Heart left ventricle (tissue), 16 donors: Measurements from ENCODE around the gene HMGB4. TPM values are rescaled to one million over a fixed set of nuclear protein-coding genes. Genes with fewer than 3 reads are reported as not detected.

ENCODE experiments used
- ATAC-seq, 4 donors: fragments of 200-7000 bp; cut with Tn5 transposase; one replicate each; pipeline ENCODE4 v1.9.1; 2020 to 2022; ENCODE audit warnings: moderate library complexity in 4 of 4, mild to moderate bottlenecking in 3 of 4, moderate number of reproducible peaks in 1 of 4
- DNase-seq, 5 donors: peaks; one replicate each; pipeline ENCODE4 v3.0.0-alpha.2; 2020
- H3K27ac ChIP-seq, 12 donors: fragments of 200-600 bp; sonication (generic) in 4 of 12; one replicate each; pipeline versions ENCODE4 v1.5.0 to v1.8.0; 2016 to 2022; ENCODE audit warnings: mild to moderate bottlenecking in 2 of 12
- H3K27me3 ChIP-seq, 9 donors: fragments of 200-600 bp; sonication (generic) in 2 of 9; one replicate each; pipeline versions ENCODE4 v1.5.1 to v1.8.0; 2016 to 2022; ENCODE audit warnings: mild to moderate bottlenecking in 3 of 9
- H3K36me3 ChIP-seq, 9 donors: fragments of 200-600 bp; sonication (generic) in 2 of 9; one replicate each; pipeline versions ENCODE4 v1.5.0 to v1.8.0; 2018 to 2022; ENCODE audit warnings: mild to moderate bottlenecking in 2 of 9
- H3K4me1 ChIP-seq, 12 donors: fragments of 200-600 bp; sonication (generic) in 4 of 12; one replicate each; pipeline versions ENCODE4 v1.5.0 to v1.8.0; 2016 to 2022; ENCODE audit warnings: mild to moderate bottlenecking in 3 of 12
- H3K4me3 ChIP-seq, 12 donors: fragments of 200-600 bp; sonication (generic) in 4 of 12; one replicate each; pipeline versions ENCODE4 v1.5.0 to v1.8.0; 2017 to 2022; ENCODE audit warnings: mild to moderate bottlenecking in 9 of 12, moderate library complexity in 4 of 12
- H3K9me3 ChIP-seq, 12 donors: fragments of 200-600 bp; sonication (generic) in 4 of 12; one replicate each; pipeline versions ENCODE4 v1.5.0 to v1.8.0; 2016 to 2022; ENCODE audit warnings: mild to moderate bottlenecking in 1 of 12
- POLR2A ChIP-seq, 2 donors: fragments of 450-650 bp; IDR thresholded peaks; one replicate each; pipeline ENCODE4 v1.6.1; 2017; ENCODE audit warnings: antibody characterized with exemption in 2 of 2, mild to moderate bottlenecking in 2 of 2, moderate library complexity in 2 of 2
- WGBS, 4 donors: extraction: QIAGEN DNeasy Blood & Tissue Kit in 2 of 4; methylation state at CpG; one replicate each; pipeline versions ENCODE4 v1.1.5 to v1.1.7; 2013 to 2018; 5-methylcytosine and 5-hydroxymethylcytosine counted together
- intact Hi-C, 10 donors: fragments of 100-400 bp; cut with DNase I; formaldehyde crosslinking; loops; one replicate each; pipeline versions ENCODE4 v1.11.1 to v1.14.2; 2022
- polyA plus RNA-seq, 2 donors: library from polyadenylated mRNA; stranded (reverse); fragments of 200-250 nt; gene quantifications; one replicate each; pipeline ENCODE4 v1.2.3, GENCODE V29; 2013
- total RNA-seq, 9 donors: library from RNA; depleted of rRNA in 2 of 9; stranded (reverse); fragments of >200 nt in 2 of 9; fragmentation: NEBNext Ultra II Directional in 3 of 9; extraction: Animal tissue kit (Norgen Biotek cat#: 25700) in 3 of 9; gene quantifications; one replicate each; pipeline versions ENCODE4 v1.1.0 to v1.2.4, GENCODE V29; 2016 to 2023
- TF ChIP-seq, protein P1 (sequence below), 12 donors: fragments of 200-600 bp; sonication (generic) in 4 of 12; IDR thresholded peaks; one replicate each; pipeline versions ENCODE4 v1.5.0 to v1.8.0; 2018 to 2022; ENCODE audit warnings: antibody characterized with exemption in 12 of 12, mild to moderate bottlenecking in 5 of 12
- donor health status: ischemic (EF 13 %, LVEDD 7.1; RV severe dilation, severe dysfunction).
- donor health status: healthy with polysubstance abuse.
- donor health status: DM: no; HTN: yes; CAD: no.
- donor health status: DM: no; HTN: no; CAD: no.
- donor health status: ischemic (EF 25% LVEDD 6.9; RV normal size, moderate dysfunction).
- donor health status: ischemic (EF 25% LVEDD 5.7; RV mildly dilated, moderate dysfunction).
- donor health status: healthy.
- donor health status: DM: yes; HTN: yes; CAD: no.
- donor health status: ischemic (EF 35%, LVEDD 5.7; RV mildly dilated, moderate dysfunction).
- donor health status: nonischemic (EF 11% LVEDD 7.7; RV severe dilation, severe dysfunction).
- donor health status: DM: yes; HTN: yes; CAD: no.
- donor health status: PGD.
- donor health status: ischemic (EF 29% LVEDD 5.4; RV normal size, mild dysfunction).
- donor health status: nonischemic (EF 23%, LVEDD 6.1; RV moderate dilation, normal function).

Gene HMGB4
- total and polyA plus RNA-seq, 11 donors = not detected

DNA sequence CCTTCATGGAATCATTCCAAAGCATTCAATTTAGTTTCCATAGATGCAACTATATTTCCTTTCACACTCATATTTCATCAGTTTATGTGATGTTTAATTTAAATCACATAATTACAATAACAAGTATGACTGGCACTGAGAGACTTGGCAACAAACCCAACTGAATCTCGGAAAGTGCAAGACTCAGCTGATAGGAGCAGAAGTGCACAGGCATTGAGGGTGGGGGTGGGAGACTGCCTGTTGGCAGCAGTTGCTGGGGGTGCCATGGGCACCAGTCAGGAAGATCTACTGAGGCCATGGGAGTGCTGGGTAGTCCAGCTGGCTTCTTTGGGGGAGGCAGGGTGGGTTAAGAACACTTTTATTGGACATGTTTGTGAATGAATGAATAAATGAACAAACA lies 10.4 kb upstream of the HMGB4 start:
- TF ChIP-seq, protein P1, sequence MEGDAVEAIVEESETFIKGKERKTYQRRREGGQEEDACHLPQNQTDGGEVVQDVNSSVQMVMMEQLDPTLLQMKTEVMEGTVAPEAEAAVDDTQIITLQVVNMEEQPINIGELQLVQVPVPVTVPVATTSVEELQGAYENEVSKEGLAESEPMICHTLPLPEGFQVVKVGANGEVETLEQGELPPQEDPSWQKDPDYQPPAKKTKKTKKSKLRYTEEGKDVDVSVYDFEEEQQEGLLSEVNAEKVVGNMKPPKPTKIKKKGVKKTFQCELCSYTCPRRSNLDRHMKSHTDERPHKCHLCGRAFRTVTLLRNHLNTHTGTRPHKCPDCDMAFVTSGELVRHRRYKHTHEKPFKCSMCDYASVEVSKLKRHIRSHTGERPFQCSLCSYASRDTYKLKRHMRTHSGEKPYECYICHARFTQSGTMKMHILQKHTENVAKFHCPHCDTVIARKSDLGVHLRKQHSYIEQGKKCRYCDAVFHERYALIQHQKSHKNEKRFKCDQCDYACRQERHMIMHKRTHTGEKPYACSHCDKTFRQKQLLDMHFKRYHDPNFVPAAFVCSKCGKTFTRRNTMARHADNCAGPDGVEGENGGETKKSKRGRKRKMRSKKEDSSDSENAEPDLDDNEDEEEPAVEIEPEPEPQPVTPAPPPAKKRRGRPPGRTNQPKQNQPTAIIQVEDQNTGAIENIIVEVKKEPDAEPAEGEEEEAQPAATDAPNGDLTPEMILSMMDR (IDR thresholded peaks at IDR 0.05) = no peak
- TF ChIP-seq POLR2A (IDR thresholded peaks at IDR 0.05) = no peak
- Histone ChIP-seq H3K27ac (no peak overlapping the region), H3K36me3 (no peaks in the 10 kb centered on the region), H3K27me3 (peaks cover 0 to 30% (median 0%) of the 10 kb centered on the region in 9 donors), H3K9me3 (no peaks in the 10 kb centered on the region), H3K4me1 (no peaks in the 10 kb centered on the region), H3K4me3 (no peak overlapping the region)
- intact Hi-C loops = no loop called here
- DNase-seq = no peak
- no peak for ATAC-seq
- WGBS, 4 donors = 17 to 46% (median 25%) methylated on average over 1 of the region's 1 CpG

DNA sequence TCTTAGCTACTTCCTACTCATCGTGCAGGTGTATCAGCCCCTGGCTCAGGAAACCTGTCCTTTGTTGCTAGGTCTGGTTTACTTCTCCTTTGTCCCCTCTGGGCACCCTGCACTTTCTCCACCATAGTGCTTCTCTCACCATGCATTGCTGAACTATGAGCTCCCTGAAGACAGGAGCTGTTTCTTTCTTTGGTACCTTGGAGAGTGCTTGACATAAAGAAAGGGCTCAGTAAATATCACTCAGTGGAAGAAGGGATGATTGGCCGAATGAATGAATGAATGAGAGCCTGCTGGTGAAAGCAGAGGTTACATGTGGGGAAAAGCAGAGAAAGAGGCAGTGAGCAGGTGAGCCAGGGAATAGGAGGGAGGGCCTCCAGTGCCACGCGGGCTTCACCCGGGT lies 9.8 kb upstream of the HMGB4 start:
- ATAC-seq (no peak), DNase-seq (no peak)
- Histone ChIP-seq H3K36me3 (no peaks in the 10 kb centered on the region), H3K4me3 (no peak overlapping the region), H3K9me3 (no peaks in the 10 kb centered on the region), H3K4me1 (no peaks in the 10 kb centered on the region), H3K27me3 (peaks cover 0 to 30% (median 0%) of the 10 kb centered on the region in 9 donors), H3K27ac (no peak overlapping the region)
- TF ChIP-seq, protein P1 (IDR thresholded peaks at IDR 0.05) = no peak
- no peak for TF ChIP-seq POLR2A (IDR thresholded peaks at IDR 0.05)
- intact Hi-C loops = no loop called here
- WGBS, 4 donors = 79 to 89% (median 86%) methylated on average over 5 of the region's 5 CpGs

DNA sequence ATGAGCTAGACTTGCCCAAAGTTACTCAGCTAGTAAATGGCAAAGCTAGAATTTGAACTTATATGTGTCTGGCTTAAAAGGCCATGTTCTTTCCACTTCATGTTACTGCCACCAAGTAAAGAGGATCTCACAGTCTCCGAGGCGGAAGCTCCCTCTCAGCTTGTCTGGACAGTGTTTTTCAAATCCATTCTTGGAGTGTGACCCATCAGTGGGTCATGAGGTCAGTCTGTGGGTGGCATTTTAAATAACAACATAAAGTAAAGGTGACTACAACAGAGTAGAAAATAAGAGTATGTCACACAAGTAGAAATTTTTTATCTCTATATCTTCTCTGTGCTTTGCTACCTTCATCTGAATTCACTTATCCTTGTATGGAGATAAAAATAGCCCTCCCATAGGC lies 3.2 kb upstream of the HMGB4 start:
- ATAC-seq = no peak
- no peak for TF ChIP-seq POLR2A (IDR thresholded peaks at IDR 0.05)
- TF ChIP-seq, protein P1 (IDR thresholded peaks at IDR 0.05) = no peak
- H3K4me1 ChIP-seq = no peaks in the 10 kb centered on the region
- intact Hi-C loops = no loop called here
- H3K36me3 ChIP-seq = no peaks in the 10 kb centered on the region
- no peak for DNase-seq
- WGBS, 4 donors = 53 to 76% (median 67%) methylated on average over 2 of the region's 2 CpGs
- H3K27ac ChIP-seq = no peak overlapping the region
- H3K27me3 ChIP-seq = peaks cover 0 to 20% (median 0%) of the 10 kb centered on the region in 9 donors
- no peak overlapping the region for H3K4me3 ChIP-seq
- no peaks in the 10 kb centered on the region for H3K9me3 ChIP-seq

DNA sequence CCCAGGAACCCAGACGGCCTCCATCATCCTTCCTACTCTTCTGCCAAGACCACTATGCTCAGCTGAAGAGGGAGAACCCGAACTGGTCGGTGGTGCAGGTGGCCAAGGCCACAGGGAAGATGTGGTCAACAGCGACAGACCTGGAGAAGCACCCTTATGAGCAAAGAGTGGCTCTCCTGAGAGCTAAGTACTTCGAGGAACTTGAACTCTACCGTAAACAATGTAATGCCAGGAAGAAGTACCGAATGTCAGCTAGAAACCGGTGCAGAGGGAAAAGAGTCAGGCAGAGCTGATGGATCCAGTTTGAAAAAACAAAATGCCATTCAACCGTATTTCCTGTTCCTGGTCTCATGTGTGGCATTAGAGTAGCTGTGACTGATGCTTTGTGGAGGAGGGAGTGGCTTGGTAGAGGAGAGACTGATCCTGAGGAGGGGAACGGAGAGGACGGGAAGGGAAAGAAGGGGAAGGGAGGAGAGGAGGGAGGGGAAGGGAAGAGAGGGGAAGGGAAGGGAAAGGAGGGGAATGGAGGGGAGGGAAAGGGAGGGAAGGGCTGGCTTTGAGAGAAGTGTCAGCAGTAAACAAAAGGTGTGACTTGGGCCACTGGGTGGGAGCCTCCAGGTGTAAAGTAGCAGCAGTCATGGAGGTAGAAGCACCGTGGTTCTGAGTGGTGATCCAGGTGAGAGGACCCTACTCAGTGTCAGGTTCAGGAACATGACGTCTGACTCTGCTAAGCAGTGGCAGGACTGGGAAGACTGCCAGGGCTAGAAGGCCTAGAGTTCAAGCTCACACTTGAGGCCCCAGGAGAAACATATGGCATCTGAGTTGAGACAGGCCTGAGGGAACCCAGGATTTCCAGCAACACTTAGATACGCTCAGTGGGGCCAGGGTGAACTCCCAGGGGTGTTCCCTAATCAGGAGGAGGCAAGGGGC lies 846 bp downstream of the HMGB4 start:
- Histone ChIP-seq H3K27me3 (peaks cover 0 to 13% (median 0%) of the 10 kb centered on the region in 9 donors), H3K4me1 (no peaks in the 10 kb centered on the region), H3K36me3 (no peaks in the 10 kb centered on the region), H3K9me3 (peaks cover 0 to 3% (median 0%) of the 10 kb centered on the region in 12 donors), H3K4me3 (no peak overlapping the region), H3K27ac (no peak overlapping the region)
- no peak for DNase-seq
- 60 to 67% (median 64%) methylated on average over 14 of the region's 14 CpGs for WGBS, 4 donors
- intact Hi-C loops = no loop called here
- no peak for ATAC-seq
- TF ChIP-seq, protein P1 (IDR thresholded peaks at IDR 0.05) = no peak
